MM.1S (cell line): ENCODE results near the gene FAM83F.

ENCODE experiments used
- EZH2 ChIP-seq: fragments of 300-600 bp; sonication (generic); optimal IDR thresholded peaks from 2 replicates; pipeline ENCODE3; 2017; ENCODE audit warnings: low read depth, mild to moderate bottlenecking, antibody characterized with exemption, low read length, mixed read lengths
- TF ChIP-seq, protein P1 (sequence below): fragments of 300-600 bp; sonication (generic); IDR thresholded peaks from 2 replicates; pipeline ENCODE4 v1.5.1; 2016; ENCODE audit warnings: antibody characterized with exemption, low read length, mixed read lengths

DNA sequence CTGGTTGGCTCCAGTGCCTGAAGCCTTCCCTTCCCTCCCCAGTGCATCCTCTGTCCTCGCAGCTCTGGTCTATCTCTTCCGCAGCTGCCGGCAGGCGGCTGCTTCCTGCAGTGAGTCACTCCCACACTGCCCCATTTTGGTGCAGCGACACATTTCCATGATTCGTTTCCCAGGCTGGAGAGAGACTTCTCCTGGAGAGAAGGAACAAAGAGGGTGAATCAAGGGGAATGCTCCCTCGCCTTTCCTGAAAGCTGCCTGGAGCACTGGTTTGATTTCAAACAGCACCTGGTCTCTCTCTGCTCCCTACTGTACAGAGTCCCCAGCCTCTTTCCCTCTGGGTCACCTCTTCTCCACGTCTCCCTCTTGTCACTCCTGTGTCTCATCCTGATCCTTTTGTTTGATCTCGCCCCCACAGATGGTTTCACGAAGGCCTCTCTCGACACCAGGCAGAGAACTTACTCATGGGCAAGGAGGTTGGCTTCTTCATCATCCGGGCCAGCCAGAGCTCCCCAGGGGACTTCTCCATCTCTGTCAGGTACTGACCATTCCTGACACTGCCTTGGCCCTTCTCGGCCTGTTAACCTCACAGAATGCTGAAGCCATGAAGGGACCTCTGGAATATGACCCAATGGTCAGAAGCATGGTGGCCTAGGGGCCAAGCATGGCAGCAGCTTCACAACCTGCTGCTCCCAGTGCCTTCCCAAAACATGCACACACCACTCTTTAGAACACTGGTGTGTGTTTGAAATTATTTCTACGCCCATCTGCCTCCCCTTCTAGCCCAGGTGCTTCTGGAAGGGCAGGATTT lies 34.9 kb upstream of the FAM83F start, which contains the start of gene TMA7B:
- TF ChIP-seq, protein P1, sequence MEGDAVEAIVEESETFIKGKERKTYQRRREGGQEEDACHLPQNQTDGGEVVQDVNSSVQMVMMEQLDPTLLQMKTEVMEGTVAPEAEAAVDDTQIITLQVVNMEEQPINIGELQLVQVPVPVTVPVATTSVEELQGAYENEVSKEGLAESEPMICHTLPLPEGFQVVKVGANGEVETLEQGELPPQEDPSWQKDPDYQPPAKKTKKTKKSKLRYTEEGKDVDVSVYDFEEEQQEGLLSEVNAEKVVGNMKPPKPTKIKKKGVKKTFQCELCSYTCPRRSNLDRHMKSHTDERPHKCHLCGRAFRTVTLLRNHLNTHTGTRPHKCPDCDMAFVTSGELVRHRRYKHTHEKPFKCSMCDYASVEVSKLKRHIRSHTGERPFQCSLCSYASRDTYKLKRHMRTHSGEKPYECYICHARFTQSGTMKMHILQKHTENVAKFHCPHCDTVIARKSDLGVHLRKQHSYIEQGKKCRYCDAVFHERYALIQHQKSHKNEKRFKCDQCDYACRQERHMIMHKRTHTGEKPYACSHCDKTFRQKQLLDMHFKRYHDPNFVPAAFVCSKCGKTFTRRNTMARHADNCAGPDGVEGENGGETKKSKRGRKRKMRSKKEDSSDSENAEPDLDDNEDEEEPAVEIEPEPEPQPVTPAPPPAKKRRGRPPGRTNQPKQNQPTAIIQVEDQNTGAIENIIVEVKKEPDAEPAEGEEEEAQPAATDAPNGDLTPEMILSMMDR, result no peak
- no peak for TF ChIP-seq EZH2
